SKM-1 (cell line): ENCODE measurements around the gene FARS2.

Experiments
- DNase-seq: peaks from one replicate; lab custom pipeline; 2025; ENCODE audit not compliant: unreplicated experiment; lab: John Stamatoyannopoulos, UW

FARS2 gene

DNA sequence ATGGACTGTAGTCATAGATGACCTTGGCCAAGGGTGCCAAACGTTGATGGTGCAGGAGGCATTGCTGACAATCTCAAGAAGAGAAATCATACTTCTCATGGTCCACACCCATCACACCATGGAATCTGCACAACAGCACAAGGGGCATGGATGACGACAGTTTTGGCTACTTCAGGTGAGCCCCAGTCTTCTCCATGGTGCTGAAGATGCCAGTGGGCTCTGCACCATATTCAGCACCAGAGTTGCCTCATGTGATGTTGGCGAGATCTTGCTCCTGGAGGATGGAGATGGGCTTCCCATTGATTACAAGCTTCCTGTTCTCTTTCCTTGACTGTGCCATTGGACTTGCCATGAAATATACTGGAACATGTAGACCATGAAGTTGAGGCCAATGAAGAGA, 556.6 kb downstream of the FARS2 start:
- no peak for DNase-seq

GRCh38 chr6:5818959-5819358, 557.6 kb downstream of the FARS2 start:
- DNase-seq, result no peak
